SKM-1 treated with dmso at 0.1 percent for 144 hours (cell line): ENCODE results near the gene OLFM3.

Experiments
- DNase-seq: peaks from one replicate; lab custom pipeline; 2025; ENCODE audit not compliant: unreplicated experiment; lab: John Stamatoyannopoulos, UW

The OLFM3 gene

GRCh38 chr1:101852936-101853335, 143.8 kb downstream of the OLFM3 start:
- no peak for DNase-seq

- DNase-seq: no peak
Measured at GRCh38 chr1:101849356-101849755, 147.4 kb downstream of the OLFM3 start.

GRCh38 chr1:101847626-101848025, 149.1 kb downstream of the OLFM3 start:
- DNase-seq: no peak

- no peak for DNase-seq
Measured at GRCh38 chr1:101846820-101847219, 149.9 kb downstream of the OLFM3 start.

- no peak for DNase-seq
Measured at GRCh38 chr1:101843160-101843559, 153.6 kb downstream of the OLFM3 start.

GRCh38 chr1:101841824-101842223, 154.9 kb downstream of the OLFM3 start:
- no peak for DNase-seq

GRCh38 chr1:101835988-101836387, 160.7 kb downstream of the OLFM3 start:
- DNase-seq: no peak

GRCh38 chr1:101833312-101833711, 163.4 kb downstream of the OLFM3 start:
- no peak for DNase-seq

GRCh38 chr1:101826416-101826815, 170.3 kb downstream of the OLFM3 start:
- no peak for DNase-seq

- DNase-seq: peak; percentile 6
Measured at GRCh38 chr1:101820071-101820470, 176.7 kb downstream of the OLFM3 start.

- DNase-seq: no peak
Measured at GRCh38 chr1:101816262-101816661, 180.5 kb downstream of the OLFM3 start.

GRCh38 chr1:101798417-101798816, 198.3 kb downstream of the OLFM3 start:
- no peak for DNase-seq

- no peak for DNase-seq
Measured at GRCh38 chr1:101797722-101798121, 199.0 kb downstream of the OLFM3 start.

GRCh38 chr1:101781201-101781831, 215.4 kb downstream of the OLFM3 start:
- DNase-seq: peak; percentile 72

- DNase-seq: peak; percentile 15
Measured at GRCh38 chr1:101769520-101769919, 227.2 kb downstream of the OLFM3 start.

- no peak for DNase-seq
Measured at GRCh38 chr1:101757985-101758384, 238.7 kb downstream of the OLFM3 start.

- no peak for DNase-seq
Measured at GRCh38 chr1:101756411-101756810, 240.3 kb downstream of the OLFM3 start.
